Fibroblast of mammary gland (primary cell): Measurements from ENCODE around the gene ARL13B.

Experiments used
- DNase-seq: peaks from one replicate; pipeline ENCODE4 v3.0.0-alpha.2; 2010; ENCODE audit warnings: low read depth
- H3K4me3 ChIP-seq: 2 replicates; pipeline ENCODE4 v1.5.1; 2011; ENCODE audit warnings: low read depth, mild to moderate bottlenecking, low read length, moderate library complexity; ENCODE audit not compliant: control insufficient read depth
- CTCF ChIP-seq: conservative IDR thresholded peaks from 2 replicates; pipeline ENCODE4 v1.5.1; 2011; ENCODE audit warnings: low read depth, low read length, inconsistent platforms; ENCODE audit not compliant: control insufficient read depth, insufficient read depth

Gene ARL13B

GRCh38 chr3:94011233-94011711, 31.3 kb downstream of the ARL13B start:
- no peak overlapping the region for H3K4me3 ChIP-seq
- DNase-seq: no peak
- no peak for TF ChIP-seq CTCF

GRCh38 chr3:94012185-94012584, 32.2 kb downstream of the ARL13B start:
- no peak for TF ChIP-seq CTCF
- no peak overlapping the region for H3K4me3 ChIP-seq
- DNase-seq: no peak

GRCh38 chr3:94015025-94015424, 35.1 kb downstream of the ARL13B start:
- TF ChIP-seq CTCF: no peak
- H3K4me3 ChIP-seq: no peak overlapping the region
- no peak for DNase-seq

- H3K4me3 ChIP-seq: no peak overlapping the region
- TF ChIP-seq CTCF: no peak
- no peak for DNase-seq
Observed at GRCh38 chr3:94019659-94020058, 39.7 kb downstream of the ARL13B start.

GRCh38 chr3:94020293-94020692, 40.3 kb downstream of the ARL13B start:
- H3K4me3 ChIP-seq: no peak overlapping the region
- no peak for DNase-seq
- TF ChIP-seq CTCF: no peak

GRCh38 chr3:94024385-94024784, 44.4 kb downstream of the ARL13B start:
- no peak for TF ChIP-seq CTCF
- DNase-seq: peak; percentile 30
- H3K4me3 ChIP-seq: no peak overlapping the region

GRCh38 chr3:94026623-94027022, 46.7 kb downstream of the ARL13B start:
- no peak overlapping the region for H3K4me3 ChIP-seq
- TF ChIP-seq CTCF: no peak
- no peak for DNase-seq
